IMR-90 (cell line): ENCODE measurements around the gene DAPK1. TPM values are rescaled to one million over a fixed set of nuclear protein-coding genes. Genes with fewer than 3 reads are reported as not detected.

Source experiments
- ATAC-seq: fragments of 200-7000 bp; cut with Tn5 transposase; 2 replicates; pipeline ENCODE4 v1.9.1; 2020; ENCODE audit warnings: low read depth, mild to moderate bottlenecking, moderate library complexity
- BruUV-seq: library from RNA; stranded (reverse); fragments of 400-500 nt; replicated peaks from 2 replicates; lab custom pipeline; 2021; lab: Mats Ljungman, UMichigan
- CTCF ChIA-PET: fragments of 300-600 bp; formaldehyde crosslinking; extraction: SDS; loops from one replicate; lab custom pipeline; 2021; ENCODE audit warnings: antibody characterized with exemption; lab: Yijun Ruan, JAX
- POLR2A ChIA-PET: fragments of 300-600 bp; sonication (Branson Sonifier 250); formaldehyde crosslinking; loops from one replicate; lab custom pipeline; 2022; ENCODE audit warnings: antibody characterized with exemption; ENCODE audit not compliant: unreplicated experiment; lab: Charles Lee
- DNase-seq: peaks from one replicate; pipeline ENCODE4 v3.0.0; 2013
- H2AFZ ChIP-seq: replicated peaks from 2 replicates; pipeline ENCODE3; 2013; ENCODE audit warnings: low read length, mild to moderate bottlenecking; ENCODE audit not compliant: poor library complexity
- H2AK5ac ChIP-seq: 2 replicates; pipeline ENCODE4 v1.6.1; 2013; ENCODE audit warnings: low read depth, low read length, inconsistent platforms
- H2AK9ac ChIP-seq: replicated peaks from 2 replicates; pipeline ENCODE3; 2013; ENCODE audit warnings: mild to moderate bottlenecking, low read depth, low read length, moderate library complexity; ENCODE audit not compliant: poor library complexity
- H2BK120ac ChIP-seq: 2 replicates; pipeline ENCODE4 v1.6.1; 2013; ENCODE audit warnings: low read depth, low read length, inconsistent platforms
- H2BK15ac ChIP-seq: 3 replicates; pipeline ENCODE4 v1.6.1; 2013; ENCODE audit warnings: low read depth, low read length, inconsistent platforms
- H2BK20ac ChIP-seq: 2 replicates; pipeline ENCODE4 v1.6.1; 2013; ENCODE audit warnings: low read depth, mild to moderate bottlenecking, inconsistent platforms, low read length, moderate library complexity
- H2BK5ac ChIP-seq: 2 replicates; pipeline ENCODE4 v1.6.1; 2013; ENCODE audit warnings: mild to moderate bottlenecking, low read depth, low read length, inconsistent platforms; ENCODE audit not compliant: poor library complexity, severe bottlenecking
- H3K14ac ChIP-seq: replicated peaks from 2 replicates; pipeline ENCODE4 v1.6.1; 2013; ENCODE audit warnings: low read depth, low read length, inconsistent platforms
- H3K18ac ChIP-seq: 2 replicates; pipeline ENCODE4 v1.6.1; 2013; ENCODE audit warnings: low read depth, low read length, control low read depth
- H3K23ac ChIP-seq: 2 replicates; pipeline ENCODE4 v1.6.1; 2013; ENCODE audit warnings: low read depth, low read length, inconsistent platforms
- H3K27ac ChIP-seq: 2 replicates; pipeline ENCODE4 v1.5.1; 2013; ENCODE audit warnings: mild to moderate bottlenecking, control low read depth, low read length; ENCODE audit not compliant: insufficient read depth
- H3K27me3 ChIP-seq: 2 replicates; pipeline ENCODE4 v1.6.1; 2013; ENCODE audit warnings: low read length; ENCODE audit not compliant: control insufficient read depth, insufficient read depth
- H3K36me3 ChIP-seq: 2 replicates; pipeline ENCODE4 v1.6.1; 2013; ENCODE audit warnings: low read length, mixed read lengths; ENCODE audit not compliant: control insufficient read depth, insufficient read depth
- H3K4ac ChIP-seq: 2 replicates; pipeline ENCODE4 v1.6.1; 2013; ENCODE audit warnings: low read depth, low read length, inconsistent platforms
- H3K4me1 ChIP-seq: 2 replicates; pipeline ENCODE4 v1.6.1; 2013; ENCODE audit warnings: low read length, mixed read lengths; ENCODE audit not compliant: control insufficient read depth, insufficient read depth
- H3K4me2 ChIP-seq: 2 replicates; pipeline ENCODE4 v1.6.1; 2013; ENCODE audit warnings: low read depth, mild to moderate bottlenecking, control low read depth, low read length, moderate library complexity
- H3K4me3 ChIP-seq: 2 replicates; pipeline ENCODE4 v1.5.1; 2013; ENCODE audit warnings: low read depth, mild to moderate bottlenecking, control low read depth, low read length, moderate library complexity; ENCODE audit not compliant: insufficient read depth
- H3K56ac ChIP-seq: 2 replicates; pipeline ENCODE4 v1.6.1; 2013; ENCODE audit warnings: low read length, inconsistent platforms; ENCODE audit not compliant: insufficient read depth; ENCODE audit errors: extremely low read depth
- H3K79me1 ChIP-seq, 2 experiments: 2 replicates each; pipeline ENCODE4 v1.6.1; 2013; ENCODE audit warnings: low read length in 2 of 2, inconsistent platforms in 1 of 2, low read depth in 1 of 2
- H3K9ac ChIP-seq: 2 replicates; pipeline ENCODE4 v1.6.1; 2013; ENCODE audit warnings: low read depth, low read length, control low read depth
- H3K9me1 ChIP-seq: 2 replicates; pipeline ENCODE4 v1.6.1; 2013; ENCODE audit warnings: low read length, inconsistent platforms; ENCODE audit not compliant: insufficient read depth
- H3K9me3 ChIP-seq: 2 replicates; pipeline ENCODE4 v1.6.1; 2013; ENCODE audit warnings: low read length; ENCODE audit not compliant: control insufficient read depth, insufficient read depth
- H4K20me1 ChIP-seq: 2 replicates; pipeline ENCODE4 v1.6.1; 2013; ENCODE audit warnings: low read length, inconsistent platforms; ENCODE audit not compliant: insufficient read depth
- H4K5ac ChIP-seq: 2 replicates; pipeline ENCODE4 v1.6.1; 2013; ENCODE audit warnings: mild to moderate bottlenecking, low read depth, low read length, control low read depth
- H4K8ac ChIP-seq, 2 experiments: 2 replicates each; pipeline ENCODE4 v1.6.1; 2013; ENCODE audit warnings: low read depth in 2 of 2, low read length in 2 of 2, control low read depth in 1 of 2, inconsistent platforms in 1 of 2
- H4K91ac ChIP-seq: 2 replicates; pipeline ENCODE4 v1.6.1; 2013; ENCODE audit warnings: low read depth, low read length, inconsistent platforms; ENCODE audit not compliant: insufficient read depth
- CEBPB ChIP-seq: IDR thresholded peaks from 2 replicates; pipeline ENCODE4 v1.6.1; 2012; ENCODE audit warnings: low read depth, low read length, improper control_type of control experiment
- CHD1 ChIP-seq: IDR thresholded peaks from 2 replicates; pipeline ENCODE4 v1.6.1; 2012; ENCODE audit warnings: low read depth, low read length, improper control_type of control experiment
- MAFK ChIP-seq: IDR thresholded peaks from 2 replicates; pipeline ENCODE4 v1.6.1; 2012; ENCODE audit warnings: low read depth, low read length, improper control_type of control experiment
- MXI1 ChIP-seq: IDR thresholded peaks from 2 replicates; pipeline ENCODE4 v1.6.1; 2012; ENCODE audit warnings: low read depth, mild to moderate bottlenecking, low read length, moderate library complexity, borderline replicate concordance
- WGBS, 2 experiments: methylation state at CpG; one replicate each; pipeline versions ENCODE4 v1.1.5 to v1.1.7; 2013; ENCODE audit warnings: missing lambda C conversion rate in 2 of 2; ENCODE audit not compliant: insufficient read length in 1 of 2; ENCODE audit errors: extremely low coverage in 2 of 2; 5-methylcytosine and 5-hydroxymethylcytosine counted together
- dilution Hi-C: fragments of 300-500 bp; cut with HindIII; formaldehyde crosslinking; loops from one replicate; pipeline ENCODE4 v1.14.3; 2018; ENCODE audit warnings: low sequenced_read_pairs; ENCODE audit not compliant: unreplicated experiment
- in situ Hi-C: fragments of 300-500 bp; cut with MboI; formaldehyde crosslinking; loops from 3 replicates; pipeline ENCODE4 v1.14.3; 2019; ENCODE audit warnings: low sequenced_read_pairs, inconsistent platforms, mixed read lengths
- intact Hi-C: fragments of 100-400 bp; cut with micrococcal nuclease; formaldehyde crosslinking; loops from 2 replicates; pipeline ENCODE4 v1.10.0; 2022
- polyA plus RNA-seq, 3 experiments: library from polyadenylated mRNA; depleted of rRNA; stranded (reverse); fragments of >200 nt; gene quantifications; 2 replicates each; pipeline ENCODE4 v1.2.3, GENCODE V29; 2012; ENCODE audit warnings: low replicate concordance in 1 of 3
- total RNA-seq: library from RNA; depleted of rRNA; stranded (reverse); fragments of >200 nt; gene quantifications from 2 replicates; pipeline ENCODE4 v1.2.3, GENCODE V29; 2012

Gene DAPK1
- total and polyA plus RNA-seq, 2 of the 4 experiments (the other 2 are of a cell fraction) = under 0.01 to 0.03 TPM

DNA sequence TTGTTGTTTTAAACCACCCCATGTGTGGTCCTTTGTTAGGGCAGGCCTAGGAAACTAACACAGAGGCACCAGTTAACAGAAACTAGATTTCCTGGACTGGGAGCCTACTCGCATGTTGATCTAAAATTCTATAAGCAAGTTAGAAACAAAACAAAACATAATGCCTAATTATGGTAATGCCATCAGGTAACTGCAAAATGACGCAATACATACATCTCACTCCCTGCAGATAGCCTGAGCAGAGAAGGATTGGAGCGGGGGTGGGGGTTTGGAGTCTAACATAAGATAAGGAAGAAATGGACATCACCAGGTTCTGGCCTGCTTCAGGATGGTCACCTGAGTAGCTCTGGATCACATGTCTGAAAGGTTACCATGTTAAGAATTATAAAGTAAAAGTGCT lies 114.9 kb downstream of the DAPK1 start:
- H3K4me1 ChIP-seq = no peaks in the 10 kb centered on the region; the same call in 1 of the 2 replicates
- H2AK9ac ChIP-seq = no peak overlapping the region
- no peak for TF ChIP-seq CHD1
- TF ChIP-seq CEBPB = peak; percentile 76
- no peak for TF ChIP-seq MAFK
- no peak for TF ChIP-seq MXI1
- H3K23ac ChIP-seq = no peak overlapping the region
- no peaks in the 10 kb centered on the region for H3K9me3 ChIP-seq
- H4K20me1 ChIP-seq = no peaks in the 10 kb centered on the region
- CTCF ChIA-PET = no interaction called here
- DNase-seq (no peak), ATAC-seq (no peak)
- H3K14ac ChIP-seq = no peak overlapping the region
- no peak overlapping the region for H2BK20ac ChIP-seq
- no peaks in the 10 kb centered on the region for H3K9me1 ChIP-seq
- no peak overlapping the region for H3K4me3 ChIP-seq
- H3K56ac ChIP-seq = no peak overlapping the region
- no peak overlapping the region for H4K8ac ChIP-seq
- 100% methylated on average over 1 of the region's 3 CpGs; no CpG with 5 or more reads in 1 of the 2 experiments for WGBS, 2 experiments
- no peak overlapping the region for H2AFZ ChIP-seq
- no peak overlapping the region for H2BK15ac ChIP-seq
- H3K79me1 ChIP-seq = no peaks in the 10 kb centered on the region
- H4K5ac ChIP-seq = no peak overlapping the region
- no peak overlapping the region for H2BK120ac ChIP-seq
- no peaks in the 10 kb centered on the region for H3K36me3 ChIP-seq
- H3K27ac ChIP-seq = no peak overlapping the region
- POLR2A ChIA-PET = no interaction called here
- H3K18ac ChIP-seq = no peak overlapping the region
- peaks cover 2% of the 10 kb centered on the region; the same call in 1 of the 2 replicates for H3K27me3 ChIP-seq
- H2AK5ac ChIP-seq = no peak overlapping the region
- no TSS peak for BruUV-seq
- in situ Hi-C loops (no loop called here), dilution Hi-C loops (no loop called here), intact Hi-C loops (no loop called here)
- H4K91ac ChIP-seq = no peak overlapping the region
- no peak overlapping the region for H2BK5ac ChIP-seq
- no peak overlapping the region for H3K9ac ChIP-seq
- H3K4ac ChIP-seq = no peak overlapping the region
- no peak overlapping the region for H3K4me2 ChIP-seq
